Esophagus (tissue), 2 donors: ENCODE data around the gene SMIM10L2A. TPM values are rescaled to one million over a fixed set of nuclear protein-coding genes. Genes with fewer than 3 reads are reported as not detected.

Experiments used
- H3K27ac ChIP-seq, 2 donors: one replicate each; pipeline ENCODE4 v1.5.1; 2013; ENCODE audit warnings: low read depth in 2 of 2, mild to moderate bottlenecking in 2 of 2, inconsistent platforms in 1 of 2, low read length in 1 of 2, moderate library complexity in 1 of 2
- H3K27me3 ChIP-seq, 2 donors: one replicate each; pipeline ENCODE4 v1.6.1; 2013; ENCODE audit warnings: low read length in 2 of 2, control low read depth in 1 of 2, mild to moderate bottlenecking in 1 of 2; ENCODE audit not compliant: insufficient read depth in 2 of 2, control insufficient read depth in 1 of 2
- H3K36me3 ChIP-seq, 2 donors: one replicate each; pipeline ENCODE4 v1.6.1; 2013; ENCODE audit warnings: low read length in 1 of 2; ENCODE audit not compliant: control insufficient read depth in 2 of 2, insufficient read depth in 2 of 2
- H3K4me1 ChIP-seq, 2 donors: one replicate each; pipeline ENCODE4 v1.6.1; 2013; ENCODE audit warnings: low read length in 1 of 2; ENCODE audit not compliant: control insufficient read depth in 2 of 2, insufficient read depth in 2 of 2
- H3K4me3 ChIP-seq, 2 donors: one replicate each; pipeline ENCODE4 v1.5.1; 2013; ENCODE audit warnings: low read length in 2 of 2, mild to moderate bottlenecking in 2 of 2, low read depth in 1 of 2, moderate library complexity in 1 of 2
- H3K9me3 ChIP-seq, 2 donors: one replicate each; pipeline ENCODE4 v1.6.1; 2013; ENCODE audit warnings: mild to moderate bottlenecking in 2 of 2, low read depth in 1 of 2, low read length in 1 of 2, moderate library complexity in 1 of 2; ENCODE audit not compliant: control insufficient read depth in 2 of 2, insufficient read depth in 1 of 2
- WGBS, 2 donors: extraction: QIAGEN DNeasy Blood & Tissue Kit; methylation state at CpG; one replicate each; pipeline ENCODE4 v1.1.7; 2013; 5-methylcytosine and 5-hydroxymethylcytosine counted together
- polyA plus RNA-seq, 2 donors: library from polyadenylated mRNA; stranded (reverse); fragments of 200-250 nt; gene quantifications; one replicate each; pipeline ENCODE4 v1.2.3, GENCODE V29; 2013
- donor health status: healthy with polysubstance abuse.
- donor health status: Bipolar disorder and iron deficiency.

The SMIM10L2A gene
- polyA plus RNA-seq, result 1 to 10 TPM in 1 of 2 donors, under 1 TPM in 1; 0.76 to 1.2 TPM

GRCh38 chrX:135421932-135422809, at the start of gene SMIM10L2A:
SMIM10L2A (plus strand) TSS chrX:135421944; CDS start chrX:135422132, 188 bp downstream.
- no peaks in the 10 kb centered on the region for H3K27me3 ChIP-seq
- H3K4me3 ChIP-seq, result peak within 1 kb of the TSS; percentile 38 to 56
- H3K27ac ChIP-seq, result peak within 1 kb of the TSS in 1 of 2 donors; percentile 34
- 3 to 48% methylated on average over 54 to 100 of the region's 100 CpGs for WGBS, 2 donors
- no peaks in the 10 kb centered on the region for H3K36me3 ChIP-seq
- no peaks in the 10 kb centered on the region for H3K4me1 ChIP-seq
- H3K9me3 ChIP-seq, result no peaks in the 10 kb centered on the region

- peaks cover 0 to 2% of the 10 kb centered on the region in 2 donors for H3K9me3 ChIP-seq
- H3K27ac ChIP-seq, result no peak overlapping the region
- 83 to 84% methylated on average over 7 of the region's 7 CpGs for WGBS, 2 donors
- H3K4me3 ChIP-seq, result no peak overlapping the region
- H3K27me3 ChIP-seq, result no peaks in the 10 kb centered on the region
- H3K36me3 ChIP-seq, result no peaks in the 10 kb centered on the region
- H3K4me1 ChIP-seq, result no peaks in the 10 kb centered on the region
Measured at GRCh38 chrX:135373357-135373756, 48.4 kb upstream of the SMIM10L2A start.

- 79 to 89% methylated on average over 1 of the region's 1 CpG for WGBS, 2 donors
- Histone ChIP-seq H3K36me3 (no peaks in the 10 kb centered on the region), H3K4me1 (no peaks in the 10 kb centered on the region), H3K27me3 (peaks cover 0 to 3% of the 10 kb centered on the region in 2 donors), H3K27ac (no peak overlapping the region), H3K4me3 (no peak overlapping the region), H3K9me3 (no peaks in the 10 kb centered on the region)
Measured at GRCh38 chrX:135382260-135382659, 39.5 kb upstream of the SMIM10L2A start.

GRCh38 chrX:135383249-135383648, 38.5 kb upstream of the SMIM10L2A start:
- WGBS, 2 donors, result 74 to 86% methylated on average over 2 of the region's 2 CpGs
- peaks cover 0 to 3% of the 10 kb centered on the region in 2 donors for H3K27me3 ChIP-seq

GRCh38 chrX:135384161-135384836, 37.4 kb upstream of the SMIM10L2A start:
- WGBS, 2 donors, result 74 to 77% methylated on average over 6 of the region's 6 CpGs
- no peak overlapping the region for H3K27ac ChIP-seq
- H3K9me3 ChIP-seq, result no peaks in the 10 kb centered on the region
- H3K36me3 ChIP-seq, result no peaks in the 10 kb centered on the region
- no peaks in the 10 kb centered on the region for H3K4me1 ChIP-seq
- no peak overlapping the region for H3K4me3 ChIP-seq
- peaks cover 0 to 3% of the 10 kb centered on the region in 2 donors for H3K27me3 ChIP-seq

More at GRCh38 chrX:135383249-135383648, 38.5 kb upstream of the SMIM10L2A start:
- no peak overlapping the region for H3K27ac ChIP-seq
- no peak overlapping the region for H3K4me3 ChIP-seq
- H3K9me3 ChIP-seq, result no peaks in the 10 kb centered on the region
- no peaks in the 10 kb centered on the region for H3K4me1 ChIP-seq
- no peaks in the 10 kb centered on the region for H3K36me3 ChIP-seq

GRCh38 chrX:135388841-135389240, 32.9 kb upstream of the SMIM10L2A start:
- WGBS, 2 donors, result 53 to 68% methylated on average over 2 of the region's 2 CpGs
- Histone ChIP-seq H3K9me3 (no peaks in the 10 kb centered on the region), H3K4me3 (no peak overlapping the region), H3K27me3 (peaks cover 0 to 3% of the 10 kb centered on the region in 2 donors), H3K4me1 (no peaks in the 10 kb centered on the region), H3K36me3 (no peaks in the 10 kb centered on the region), H3K27ac (no peak overlapping the region)

- WGBS, 2 donors, result 63 to 67% methylated on average over 1 of the region's 1 CpG
- no peaks in the 10 kb centered on the region for H3K9me3 ChIP-seq
- H3K36me3 ChIP-seq, result no peaks in the 10 kb centered on the region
- H3K4me1 ChIP-seq, result no peaks in the 10 kb centered on the region
- H3K4me3 ChIP-seq, result no peak overlapping the region
- peaks cover 0 to 3% of the 10 kb centered on the region in 2 donors for H3K27me3 ChIP-seq
- no peak overlapping the region for H3K27ac ChIP-seq
Measured at GRCh38 chrX:135389243-135389642, 32.5 kb upstream of the SMIM10L2A start.

GRCh38 chrX:135389717-135390116, 32.0 kb upstream of the SMIM10L2A start:
- Histone ChIP-seq H3K36me3 (no peaks in the 10 kb centered on the region), H3K4me1 (no peaks in the 10 kb centered on the region), H3K27me3 (peaks cover 0 to 3% of the 10 kb centered on the region in 2 donors), H3K9me3 (no peaks in the 10 kb centered on the region), H3K4me3 (no peak overlapping the region), H3K27ac (no peak overlapping the region)
- 30 to 41% methylated on average over 2 of the region's 2 CpGs for WGBS, 2 donors

- no peaks in the 10 kb centered on the region for H3K4me1 ChIP-seq
- no peaks in the 10 kb centered on the region for H3K27me3 ChIP-seq
- no peaks in the 10 kb centered on the region for H3K36me3 ChIP-seq
- 80 to 92% methylated on average over 7 of the region's 7 CpGs for WGBS, 2 donors
- H3K4me3 ChIP-seq, result no peak overlapping the region
- H3K27ac ChIP-seq, result no peak overlapping the region
- H3K9me3 ChIP-seq, result no peaks in the 10 kb centered on the region
Measured at GRCh38 chrX:135391734-135392133, 30.0 kb upstream of the SMIM10L2A start.
